GM18858 (cell line): ENCODE data around the gene PABPN1.
"Not testable (repeated sequence)": the region's sequence is repeated elsewhere in the genome, so short reads cannot be mapped to it uniquely, and the experiment has no call there.

Experiments used
- ATAC-seq: cut with Tn5 transposase; IDR thresholded peaks from one replicate; pipeline ENCODE4 v1.9.1; 2021; ENCODE audit not compliant: unreplicated experiment

The PABPN1 gene

GRCh38 chr14:23320584-23321571 lies at the start of gene PABPN1:
PABPN1 (plus strand) TSS chr14:23321457; CDS start chr14:23321470, 13 bp downstream.
- peak; percentile 87 for ATAC-seq

GRCh38 chr14:23275412-23275811 lies 45.8 kb upstream of the PABPN1 start:
- no peak for ATAC-seq

GRCh38 chr14:23277189-23277588 lies 44.1 kb upstream of the PABPN1 start:
- no peak for ATAC-seq

GRCh38 chr14:23277928-23278327 lies 43.3 kb upstream of the PABPN1 start:
- not testable (repeated sequence) for ATAC-seq

- no peak for ATAC-seq
Observed at GRCh38 chr14:23281247-23281646, 40.0 kb upstream of the PABPN1 start.

GRCh38 chr14:23284654-23285529 lies 36.4 kb upstream of the PABPN1 start:
- ATAC-seq: no peak

- peak; percentile 15 for ATAC-seq
Observed at GRCh38 chr14:23285530-23286019, 35.7 kb upstream of the PABPN1 start.

- peak; percentile 89 for ATAC-seq
Observed at GRCh38 chr14:23286020-23286901, 35.0 kb upstream of the PABPN1 start, which contains the start of gene HOMEZ. HOMEZ (minus strand) TSS chr14:23286132; CDS start chr14:23285952, 180 bp downstream.

GRCh38 chr14:23286902-23287479 lies 34.3 kb upstream of the PABPN1 start:
- ATAC-seq: no peak

- no peak for ATAC-seq
Observed at GRCh38 chr14:23294734-23295561, 26.3 kb upstream of the PABPN1 start.

GRCh38 chr14:23296012-23296777 lies 25.1 kb upstream of the PABPN1 start:
- no peak for ATAC-seq

- ATAC-seq: no peak
Observed at GRCh38 chr14:23297096-23297495, 24.2 kb upstream of the PABPN1 start.

- no peak for ATAC-seq
Observed at GRCh38 chr14:23297611-23298277, 23.5 kb upstream of the PABPN1 start.

GRCh38 chr14:23299211-23299957 lies 21.9 kb upstream of the PABPN1 start:
- no peak for ATAC-seq

- ATAC-seq: no peak
Observed at GRCh38 chr14:23299986-23300686, 21.1 kb upstream of the PABPN1 start.

GRCh38 chr14:23300687-23301223 lies 20.5 kb upstream of the PABPN1 start:
- ATAC-seq: no peak
